Measurements from ENCODE around the gene ARRDC1. TPM values are rescaled to one million over a fixed set of nuclear protein-coding genes. Genes with fewer than 3 reads are reported as not detected.

ARRDC1 gene
- total RNA-seq, 4 donors from 2014 or later = 132 to 560 (median 370) TPM

GRCh38 chr9:137606005-137606621 is 627 bp downstream of the ARRDC1 start:
- in situ Hi-C loops (cut with MboI; ENCODE audit: low pct_ligation_motif_present in 1 of 4, low pct_unique_long_range_greater_than_20kb in 1 of 4, low sequenced_read_pairs in 3 of 4) = no loop called here
- DNase-seq = no peak
- Histone ChIP-seq H3K9me3 (no peaks in the 10 kb centered on the region), H3K4me1 (peaks cover 20 to 33% (median 31%) of the 10 kb centered on the region in 4 donors), H3K4me3 (peak overlapping the region; percentile 31 to 94 (median 76)), H3K27ac (peak overlapping the region; percentile 92 to 95 (median 94)), H3K27me3 (no peaks in the 10 kb centered on the region), H3K36me3 (no peaks in the 10 kb centered on the region)
- TF ChIP-seq EP300 (IDR thresholded peaks at IDR 0.05; ENCODE audit: low read depth) = no peak
- no peak for TF ChIP-seq CTCF (IDR thresholded peaks at IDR 0.05)
- TF ChIP-seq POLR2AphosphoS5 (IDR thresholded peaks at IDR 0.05) = no peak
- no peak for TF ChIP-seq POLR2A (IDR thresholded peaks at IDR 0.05)
- 2% methylated on average over 30 of the region's 57 CpGs; no CpG with 5 or more reads in 1 of the 2 donors for WGBS, 2 donors (ENCODE audit: low coverage in 1 of 2)
- intact Hi-C loops (cut with DNase I; ENCODE audit: low total_unique reads) = no loop called here

DNA sequence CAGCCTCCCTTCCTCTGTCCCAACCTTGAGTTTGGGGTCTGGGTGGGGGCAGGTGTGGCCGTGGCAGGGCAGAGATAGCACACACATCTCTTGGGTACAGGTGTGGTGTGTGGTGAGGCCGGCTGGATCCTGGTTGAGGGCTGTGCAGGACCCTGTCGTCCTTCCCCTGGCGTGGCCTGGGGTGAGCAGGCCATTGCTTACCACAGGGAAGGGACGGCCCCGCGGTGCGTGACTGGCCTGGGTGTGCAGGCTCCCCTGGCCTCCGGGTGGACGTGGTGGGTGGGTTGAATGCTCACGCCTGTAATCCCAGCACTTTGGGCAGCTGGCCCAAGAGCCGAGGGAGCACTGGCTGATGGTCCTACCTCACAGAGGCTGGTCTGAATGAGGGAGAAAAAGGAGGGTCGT is 1.2 kb downstream of the ARRDC1 start:
- H3K4me3 ChIP-seq = peak overlapping the region; percentile 31 to 94 (median 76)
- in situ Hi-C loops (cut with MboI; ENCODE audit: low pct_ligation_motif_present in 1 of 4, low pct_unique_long_range_greater_than_20kb in 1 of 4, low sequenced_read_pairs in 3 of 4) (no loop called here), intact Hi-C loops (cut with DNase I; ENCODE audit: low total_unique reads) (no loop called here)
- DNase-seq = no peak
- H3K27me3 ChIP-seq = no peaks in the 10 kb centered on the region
- H3K4me1 ChIP-seq = peaks cover 25 to 39% (median 37%) of the 10 kb centered on the region in 4 donors
- TF ChIP-seq POLR2A (IDR thresholded peaks at IDR 0.05) (no peak), POLR2AphosphoS5 (IDR thresholded peaks at IDR 0.05) (no peak)
- H3K9me3 ChIP-seq = no peaks in the 10 kb centered on the region
- WGBS, 2 donors (ENCODE audit: low coverage in 1 of 2) = 23% methylated on average over 10 of the region's 13 CpGs; no CpG with 5 or more reads in 1 of the 2 donors
- no peaks in the 10 kb centered on the region for H3K36me3 ChIP-seq
- peak overlapping the region; percentile 92 to 95 (median 94) for H3K27ac ChIP-seq

DNA sequence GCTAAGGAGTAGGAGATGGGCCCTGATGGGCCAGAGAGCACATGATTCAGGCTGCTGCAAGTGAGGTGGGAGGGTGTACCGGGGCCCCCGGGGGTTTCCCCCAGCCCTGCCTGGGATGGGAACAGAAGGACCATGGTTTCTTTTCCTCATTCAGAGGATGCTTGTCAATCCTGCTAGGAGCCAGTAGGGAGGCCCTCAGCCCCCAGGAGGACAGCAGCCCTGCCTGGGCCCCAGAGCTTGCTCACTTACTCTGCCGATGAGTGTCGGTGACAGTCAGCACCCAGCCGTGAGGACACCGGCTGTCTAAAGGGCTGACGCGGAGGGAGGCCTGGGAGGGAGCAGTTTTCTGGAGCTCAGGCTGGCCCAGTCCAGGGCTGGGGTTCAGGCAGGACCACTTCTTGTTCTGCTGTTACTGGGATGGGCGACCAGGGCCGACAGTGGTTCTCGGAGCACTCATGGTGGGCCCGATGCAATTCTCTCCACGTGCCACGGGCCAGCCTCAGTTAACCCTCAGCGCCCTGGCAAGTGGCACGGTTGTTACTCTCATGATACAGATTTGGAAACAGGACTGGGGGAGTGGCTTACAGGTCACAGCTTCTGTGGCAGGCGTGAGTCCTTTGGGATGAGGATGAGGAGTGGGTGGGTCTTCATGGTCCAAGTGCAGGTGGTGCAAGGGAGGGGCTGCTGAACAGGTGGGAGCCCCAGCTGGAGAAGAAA is 1.8 kb downstream of the ARRDC1 start:
- 30 to 67% methylated on average over 1 to 17 of the region's 17 CpGs for WGBS, 2 donors (ENCODE audit: low coverage in 1 of 2)
- no peaks in the 10 kb centered on the region for H3K36me3 ChIP-seq
- peak overlapping the region; percentile 92 to 95 (median 94) for H3K27ac ChIP-seq
- intact Hi-C loops (cut with DNase I; ENCODE audit: low total_unique reads) = no loop called here
- H3K27me3 ChIP-seq = no peaks in the 10 kb centered on the region
- in situ Hi-C loops (cut with MboI; ENCODE audit: low pct_ligation_motif_present in 1 of 4, low pct_unique_long_range_greater_than_20kb in 1 of 4, low sequenced_read_pairs in 3 of 4) = no loop called here
- peaks cover 27 to 45% (median 43%) of the 10 kb centered on the region in 4 donors for H3K4me1 ChIP-seq
- no peak for TF ChIP-seq POLR2A (IDR thresholded peaks at IDR 0.05)
- TF ChIP-seq CTCF (IDR thresholded peaks at IDR 0.05) = no peak
- TF ChIP-seq EP300 (IDR thresholded peaks at IDR 0.05; ENCODE audit: low read depth) = no peak
- no peak for TF ChIP-seq POLR2AphosphoS5 (IDR thresholded peaks at IDR 0.05)
- peak overlapping the region in 3 of 4 donors; percentile 62 to 94 (median 90) for H3K4me3 ChIP-seq
- H3K9me3 ChIP-seq = no peaks in the 10 kb centered on the region
- no peak for DNase-seq

GRCh38 chr9:137610944-137611343 is 5.5 kb downstream of the ARRDC1 start:
- H3K27ac ChIP-seq = peak overlapping the region; percentile 88 to 92 (median 92)

More at GRCh38 chr9:137610944-137611343, 5.5 kb downstream of the ARRDC1 start:
- in situ Hi-C loops (cut with MboI; ENCODE audit: low pct_ligation_motif_present in 1 of 4, low pct_unique_long_range_greater_than_20kb in 1 of 4, low sequenced_read_pairs in 3 of 4) (no loop called here), intact Hi-C loops (cut with DNase I; ENCODE audit: low total_unique reads) (no loop called here)
- H3K27me3 ChIP-seq = no peaks in the 10 kb centered on the region
- no peak for TF ChIP-seq CTCF (IDR thresholded peaks at IDR 0.05)
- no peak for TF ChIP-seq POLR2AphosphoS5 (IDR thresholded peaks at IDR 0.05)
- TF ChIP-seq POLR2A (IDR thresholded peaks at IDR 0.05) = no peak
- no peak for TF ChIP-seq EP300 (IDR thresholded peaks at IDR 0.05; ENCODE audit: low read depth)
- H3K4me3 ChIP-seq = no peak overlapping the region
- H3K36me3 ChIP-seq = peaks cover 0 to 6% (median 0%) of the 10 kb centered on the region in 4 donors
- no peaks in the 10 kb centered on the region for H3K9me3 ChIP-seq
- DNase-seq = no peak
- H3K4me1 ChIP-seq = peaks cover 33 to 52% (median 45%) of the 10 kb centered on the region in 4 donors
- WGBS, 2 donors (ENCODE audit: low coverage in 1 of 2) = 84% methylated on average over 6 of the region's 6 CpGs; no CpG with 5 or more reads in 1 of the 2 donors
